ENCODE data around the gene LMAN1.

LMAN1 gene

GRCh38 chr18:59303006-59303405 lies 56.1 kb downstream of the LMAN1 start:
- no peak overlapping the region for H3K27ac Mint-ChIP-seq
- H3K4me3 Mint-ChIP-seq, result no peak overlapping the region
- no peaks in the 10 kb centered on the region for H3K36me3 Mint-ChIP-seq (ENCODE audit: low read depth)
- H3K27me3 Mint-ChIP-seq (ENCODE audit: low read depth), result peaks cover 23% of the 10 kb centered on the region
- no peaks in the 10 kb centered on the region for H3K4me1 Mint-ChIP-seq (ENCODE audit: low read depth)
- no peaks in the 10 kb centered on the region for H3K9me3 Mint-ChIP-seq

DNA sequence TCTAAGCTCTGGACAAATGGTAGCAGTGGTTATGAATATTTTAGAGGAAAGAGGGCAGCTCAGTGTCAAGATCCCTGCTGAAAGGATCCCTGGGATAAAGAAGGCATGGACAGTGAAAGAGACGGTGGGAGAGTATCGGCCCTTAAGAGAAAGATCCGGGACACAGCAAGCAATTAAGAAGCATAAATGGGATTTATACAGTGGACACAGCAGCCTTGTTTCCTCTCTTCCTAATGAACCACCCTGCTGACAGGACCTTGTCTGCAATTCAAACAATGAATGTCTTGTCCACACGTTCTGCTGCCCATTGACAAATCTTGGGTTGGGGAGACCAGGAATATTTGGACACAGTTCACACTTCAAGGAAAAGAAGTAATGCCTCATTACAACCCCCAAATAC lies 57.1 kb downstream of the LMAN1 start:
- Mint-ChIP-seq H3K4me3 (no peak overlapping the region), H3K4me1 (ENCODE audit: low read depth) (no peaks in the 10 kb centered on the region), H3K27me3 (ENCODE audit: low read depth) (peaks cover 19% of the 10 kb centered on the region), H3K27ac (no peak overlapping the region), H3K9me3 (no peaks in the 10 kb centered on the region), H3K36me3 (ENCODE audit: low read depth) (no peaks in the 10 kb centered on the region)

DNA sequence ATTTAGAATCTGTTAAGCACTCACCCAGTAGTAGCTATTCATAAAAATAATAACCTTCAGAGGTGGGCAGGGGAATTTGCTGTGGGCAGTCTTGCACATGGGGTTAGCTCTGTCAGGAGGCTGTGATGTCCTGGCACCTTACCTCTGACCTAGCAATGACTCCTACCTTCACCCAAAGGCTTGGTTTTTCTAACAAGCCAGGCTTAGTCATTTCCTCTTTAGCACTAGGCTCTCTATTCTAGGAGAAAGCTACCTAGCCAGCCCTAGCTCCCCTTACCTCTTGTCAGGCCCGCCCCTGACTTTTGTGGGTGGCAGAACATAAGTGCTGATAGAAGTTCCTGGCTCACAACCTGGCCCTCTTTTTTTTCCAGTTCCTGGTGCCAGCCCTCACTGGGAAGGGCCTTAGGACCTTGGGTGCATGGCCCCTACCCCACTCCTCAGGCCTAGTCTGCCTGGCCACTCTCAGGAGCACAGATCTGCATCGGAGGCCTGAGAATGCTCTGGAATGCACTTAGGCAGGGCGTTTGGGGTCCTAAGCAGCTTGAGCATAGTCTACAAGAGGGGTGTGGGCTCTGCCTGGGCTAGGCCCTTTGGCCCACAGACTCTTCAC lies 58.3 kb downstream of the LMAN1 start:
- Mint-ChIP-seq H3K4me1 (ENCODE audit: low read depth) (no peaks in the 10 kb centered on the region), H3K36me3 (ENCODE audit: low read depth) (no peaks in the 10 kb centered on the region), H3K9me3 (no peaks in the 10 kb centered on the region), H3K4me3 (no peak overlapping the region), H3K27ac (no peak overlapping the region), H3K27me3 (ENCODE audit: low read depth) (peaks cover 16% of the 10 kb centered on the region)

DNA sequence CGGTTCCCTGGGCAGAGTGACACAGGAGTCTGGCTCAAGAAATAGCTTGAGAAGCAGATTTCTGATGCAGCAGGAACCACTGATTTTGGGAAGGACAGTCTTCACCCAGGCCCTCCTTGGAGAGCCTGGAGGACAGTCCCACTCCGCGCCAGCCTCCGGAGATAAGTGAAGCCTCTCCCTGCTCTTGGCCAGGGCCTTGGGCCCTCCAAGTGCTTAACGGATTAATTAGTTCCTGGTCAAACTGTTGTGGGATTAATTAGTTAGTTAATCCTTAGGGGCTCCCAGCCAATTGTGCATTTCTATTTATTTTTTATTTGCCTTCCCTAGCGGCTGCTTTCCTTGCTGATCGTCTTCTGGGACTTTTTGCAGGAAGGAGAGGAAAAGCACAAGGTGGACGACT lies 60.2 kb downstream of the LMAN1 start:
- Mint-ChIP-seq H3K27me3 (ENCODE audit: low read depth) (peaks cover 20% of the 10 kb centered on the region), H3K4me1 (ENCODE audit: low read depth) (no peaks in the 10 kb centered on the region), H3K36me3 (ENCODE audit: low read depth) (no peaks in the 10 kb centered on the region), H3K4me3 (no peak overlapping the region), H3K9me3 (no peaks in the 10 kb centered on the region), H3K27ac (no peak overlapping the region)

DNA sequence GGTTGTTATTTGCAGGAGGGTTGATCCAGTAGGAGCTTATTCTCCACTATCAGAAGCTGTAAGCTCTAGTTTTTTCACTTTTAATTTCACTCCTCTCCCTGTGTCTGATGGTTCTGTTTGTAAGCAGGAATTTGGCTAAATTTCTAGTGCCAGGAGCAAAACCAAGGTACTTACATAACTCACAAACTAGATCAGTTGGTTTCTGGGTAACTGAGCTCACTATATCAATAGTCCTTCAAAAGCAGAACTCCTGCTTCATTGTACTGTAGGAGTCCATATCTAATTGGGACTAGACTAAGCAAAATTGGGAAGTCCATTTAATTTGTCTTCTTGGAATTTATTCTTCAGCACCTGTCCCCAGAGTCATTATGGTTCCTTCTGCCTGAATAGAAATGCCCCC lies 65.7 kb downstream of the LMAN1 start:
- H3K9me3 Mint-ChIP-seq, result no peaks in the 10 kb centered on the region
- no peak overlapping the region for H3K27ac Mint-ChIP-seq
- peaks cover 50% of the 10 kb centered on the region for H3K27me3 Mint-ChIP-seq (ENCODE audit: low read depth)
- no peak overlapping the region for H3K4me3 Mint-ChIP-seq
- no peaks in the 10 kb centered on the region for H3K36me3 Mint-ChIP-seq (ENCODE audit: low read depth)
- H3K4me1 Mint-ChIP-seq (ENCODE audit: low read depth), result no peaks in the 10 kb centered on the region

DNA sequence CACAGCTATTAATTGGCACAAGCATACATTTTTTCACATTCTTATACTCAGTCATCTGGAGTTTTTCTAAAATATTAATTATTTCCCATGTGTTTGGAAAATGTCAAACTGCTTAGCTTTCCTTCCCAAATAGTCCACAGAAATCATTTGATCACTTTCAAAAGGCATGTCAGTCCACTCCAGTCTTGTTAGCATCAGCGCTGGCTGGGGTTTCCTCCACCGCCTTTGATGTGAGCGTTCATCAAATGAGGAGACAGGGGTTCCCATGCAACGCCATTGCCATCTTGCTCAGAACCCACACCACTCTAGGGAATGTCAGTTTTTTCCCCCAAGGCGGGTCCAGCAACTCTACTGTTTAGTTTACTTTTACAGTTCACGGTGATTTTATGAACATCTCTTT lies 72.7 kb downstream of the LMAN1 start:
- no peak overlapping the region for H3K4me3 Mint-ChIP-seq
- H3K9me3 Mint-ChIP-seq, result no peaks in the 10 kb centered on the region
- H3K36me3 Mint-ChIP-seq (ENCODE audit: low read depth), result no peaks in the 10 kb centered on the region
- H3K27ac Mint-ChIP-seq, result no peak overlapping the region
- no peaks in the 10 kb centered on the region for H3K4me1 Mint-ChIP-seq (ENCODE audit: low read depth)
- H3K27me3 Mint-ChIP-seq (ENCODE audit: low read depth), result peaks cover 56% of the 10 kb centered on the region

DNA sequence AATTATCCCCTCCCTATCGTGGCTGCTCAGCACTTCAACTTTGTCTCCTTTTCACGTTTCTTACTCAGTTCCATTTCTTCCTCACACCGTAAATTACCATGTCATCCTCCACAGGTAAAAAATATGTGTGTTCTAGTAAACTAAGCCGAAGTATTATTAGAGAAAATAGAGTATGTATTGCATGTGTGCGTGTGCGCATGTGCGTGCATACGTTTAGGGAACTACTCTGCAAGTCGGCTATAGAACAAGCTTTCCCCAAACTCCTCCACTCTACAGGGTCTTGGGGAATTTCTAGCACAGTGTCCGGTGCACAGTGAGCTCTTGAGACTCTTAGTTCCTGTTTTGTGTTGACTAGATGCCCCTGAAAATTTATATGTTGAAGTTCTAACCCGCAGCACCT lies 76.7 kb downstream of the LMAN1 start:
- Mint-ChIP-seq H3K27me3 (ENCODE audit: low read depth) (peaks cover 74% of the 10 kb centered on the region), H3K4me1 (ENCODE audit: low read depth) (no peaks in the 10 kb centered on the region)

GRCh38 chr18:59279722-59280121 lies 79.3 kb downstream of the LMAN1 start:
- H3K27me3 Mint-ChIP-seq (ENCODE audit: low read depth), result peaks cover 82% of the 10 kb centered on the region
- H3K9me3 Mint-ChIP-seq, result no peaks in the 10 kb centered on the region
- no peaks in the 10 kb centered on the region for H3K36me3 Mint-ChIP-seq (ENCODE audit: low read depth)
- no peak overlapping the region for H3K4me3 Mint-ChIP-seq
- H3K27ac Mint-ChIP-seq, result no peak overlapping the region
- H3K4me1 Mint-ChIP-seq (ENCODE audit: low read depth), result no peaks in the 10 kb centered on the region

More for the DNA sequence above, 76.7 kb downstream of the LMAN1 start:
- H3K36me3 Mint-ChIP-seq (ENCODE audit: low read depth), result no peaks in the 10 kb centered on the region
- no peak overlapping the region for H3K4me3 Mint-ChIP-seq
- no peak overlapping the region for H3K27ac Mint-ChIP-seq
- no peaks in the 10 kb centered on the region for H3K9me3 Mint-ChIP-seq

GRCh38 chr18:59279193-59279592 lies 79.9 kb downstream of the LMAN1 start:
- Mint-ChIP-seq H3K9me3 (no peaks in the 10 kb centered on the region), H3K27me3 (ENCODE audit: low read depth) (peaks cover 82% of the 10 kb centered on the region), H3K4me3 (no peak overlapping the region), H3K27ac (no peak overlapping the region), H3K36me3 (ENCODE audit: low read depth) (no peaks in the 10 kb centered on the region), H3K4me1 (ENCODE audit: low read depth) (peaks cover 2% of the 10 kb centered on the region)

GRCh38 chr18:59278793-59279192 lies 80.3 kb downstream of the LMAN1 start:
- H3K9me3 Mint-ChIP-seq, result no peaks in the 10 kb centered on the region
- peaks cover 82% of the 10 kb centered on the region for H3K27me3 Mint-ChIP-seq (ENCODE audit: low read depth)
- H3K36me3 Mint-ChIP-seq (ENCODE audit: low read depth), result no peaks in the 10 kb centered on the region

More at GRCh38 chr18:59278793-59279192, 80.3 kb downstream of the LMAN1 start:
- peaks cover 2% of the 10 kb centered on the region for H3K4me1 Mint-ChIP-seq (ENCODE audit: low read depth)
- no peak overlapping the region for H3K4me3 Mint-ChIP-seq
- no peak overlapping the region for H3K27ac Mint-ChIP-seq

Measured in T-helper 1 cell treated with Interleukin-12 subunit alpha and Interleukin-12 subunit beta and Interleukin-4 antibody, amounts not matched to agents 30 μg/mL and 1 μg/mL, for 36 hours (primary cell).